Neural progenitor cell (in vitro differentiated cells): ENCODE results near the gene PLA2G6. TPM values are rescaled to one million over a fixed set of nuclear protein-coding genes. Genes with fewer than 3 reads are reported as not detected.

ENCODE experiments used
- DNase-seq: peaks from one replicate; pipeline ENCODE4 v3.0.0-alpha.2; 2016; ENCODE audit warnings: low spot score
- H2AFZ ChIP-seq: fragments of 200-600 bp; sonication (generic); replicated peaks from 2 replicates; pipeline ENCODE4 v1.6.1; 2016; ENCODE audit warnings: antibody characterized with exemption
- H3F3A ChIP-seq: fragments of 200-600 bp; sonication (generic); 2 replicates; pipeline ENCODE4 v1.6.1; 2016; ENCODE audit warnings: antibody characterized with exemption, low read depth
- H3K27ac ChIP-seq: fragments of 200-600 bp; sonication (generic); 2 replicates; pipeline ENCODE4 v1.5.1; 2016; ENCODE audit warnings: mild to moderate bottlenecking
- H3K27me3 ChIP-seq: fragments of 200-600 bp; sonication (generic); 2 replicates; pipeline ENCODE4 v1.6.1; 2016; ENCODE audit warnings: mild to moderate bottlenecking, moderate library complexity
- H3K36me3 ChIP-seq: fragments of 200-600 bp; sonication (generic); 2 replicates; pipeline ENCODE4 v1.5.1; 2016
- H3K4me1 ChIP-seq: fragments of 200-600 bp; sonication (generic); 2 replicates; pipeline ENCODE4 v1.6.1; 2016; ENCODE audit warnings: mixed run types
- H3K4me2 ChIP-seq: fragments of 200-600 bp; sonication (generic); 2 replicates; pipeline ENCODE4 v1.6.1; 2016
- H3K4me3 ChIP-seq: fragments of 200-600 bp; sonication (generic); 2 replicates; pipeline ENCODE4 v1.5.1; 2016
- H3K79me2 ChIP-seq: fragments of 200-600 bp; sonication (generic); 2 replicates; pipeline ENCODE4 v1.6.1; 2016; ENCODE audit warnings: low read depth
- H3K9ac ChIP-seq: fragments of 200-600 bp; sonication (generic); 2 replicates; pipeline ENCODE4 v1.6.1; 2016
- H3K9me3 ChIP-seq: fragments of 200-600 bp; sonication (generic); 2 replicates; pipeline ENCODE4 v1.5.1; 2016; ENCODE audit warnings: low read depth
- H4K20me1 ChIP-seq: fragments of 200-600 bp; sonication (generic); 2 replicates; pipeline ENCODE4 v1.6.1; 2016; ENCODE audit warnings: low read depth
- H3K27ac Mint-ChIP-seq: 3 replicates; pipeline ENCODE4 v1.8.0; 2021; ENCODE audit warnings: mixed read lengths
- H3K27me3 Mint-ChIP-seq: 2 replicates; pipeline ENCODE4 v1.8.0; 2022; ENCODE audit warnings: low read depth, mild to moderate bottlenecking, inconsistent platforms, moderate library complexity, mixed read lengths; ENCODE audit not compliant: insufficient read depth
- H3K36me3 Mint-ChIP-seq: 3 replicates; pipeline ENCODE4 v1.8.0; 2021; ENCODE audit warnings: mixed read lengths
- H3K4me1 Mint-ChIP-seq: 3 replicates; pipeline ENCODE4 v1.8.0; 2021; ENCODE audit warnings: mixed read lengths
- H3K4me3 Mint-ChIP-seq: 3 replicates; pipeline ENCODE4 v1.8.0; 2021; ENCODE audit warnings: mild to moderate bottlenecking, moderate library complexity, mixed read lengths
- H3K9me3 Mint-ChIP-seq: 3 replicates; pipeline ENCODE4 v1.8.0; 2020; ENCODE audit warnings: mixed read lengths
- CTCF ChIP-seq: fragments of 200-600 bp; sonication (generic); IDR thresholded peaks from 2 replicates; pipeline ENCODE4 v1.5.1; 2017; ENCODE audit warnings: antibody characterized with exemption, mild to moderate bottlenecking
- EZH2 ChIP-seq: fragments of 200-600 bp; sonication (generic); IDR thresholded peaks from 2 replicates; pipeline ENCODE4 v1.6.1; 2017; ENCODE audit warnings: antibody characterized with exemption, mild to moderate bottlenecking, moderate library complexity
- EZH2phosphoT487 ChIP-seq: fragments of 200-600 bp; sonication (generic); IDR thresholded peaks from 2 replicates; pipeline ENCODE4 v1.6.1; 2017; ENCODE audit warnings: antibody characterized with exemption
- small RNA-seq: library from RNA; depleted of rRNA; stranded (forward); fragments of <200 nt; gene quantifications from one replicate; pipeline ENCODE3, GENCODE V24; 2015
- total RNA-seq: library from RNA; depleted of rRNA; stranded (reverse); fragments of >200 nt; gene quantifications from 2 replicates; pipeline ENCODE4 v1.2.3, GENCODE V29; 2015; ENCODE audit warnings: low replicate concordance

PLA2G6 gene
- total RNA-seq, 1 donor from 2014 or later = 20.1 TPM

- Histone ChIP-seq H3K79me2 (peaks cover 7% of the 10 kb centered on the region), H3K27me3 (no peaks in the 10 kb centered on the region), H3K4me3 (no peak overlapping the region), H3K9ac (no peak overlapping the region), H3K27ac (no peak overlapping the region), H3K9me3 (no peaks in the 10 kb centered on the region), H3K4me1 (peaks cover 4% of the 10 kb centered on the region), H3K36me3 (no peaks in the 10 kb centered on the region), H4K20me1 (no peaks in the 10 kb centered on the region), H2AFZ (no peak overlapping the region), H3F3A (no peaks in the 10 kb centered on the region), H3K4me2 (no peak overlapping the region)
- Mint-ChIP-seq H3K4me3 (no peak overlapping the region), H3K36me3 (peaks cover 15% of the 10 kb centered on the region), H3K27me3 (no peaks in the 10 kb centered on the region), H3K4me1 (peaks cover 11% of the 10 kb centered on the region), H3K27ac (no peak overlapping the region), H3K9me3 (no peaks in the 10 kb centered on the region)
- DNase-seq = no peak
- no peak for TF ChIP-seq CTCF
- no peak for TF ChIP-seq EZH2phosphoT487
- no peak for TF ChIP-seq EZH2
These were observed 118.8 kb downstream of the PLA2G6 start for GRCh38 chr22:38062791-38063190.

Small RNA genes lying within 50 kb of the gene (small RNA-seq; reads per million reads assigned to genes)
- gene RN7SL704P = 0.07 reads per million

Other genes with a start within 250 kb of the PLA2G6 start
- 0.26 and 0.46 TPM in 2 replicates for gene C22orf23, start 228.2 kb downstream of the PLA2G6 start, total RNA-seq
- 75.5 and 76.1 TPM in 2 replicates for gene POLR2F, start 228.1 kb downstream of the PLA2G6 start, total RNA-seq
- gene SOX10, start 197.3 kb downstream of the PLA2G6 start, total RNA-seq = 0.99 and 4.5 TPM in 2 replicates
- 10.7 and 31.8 TPM in 2 replicates for gene PICK1, start 124.4 kb downstream of the PLA2G6 start, total RNA-seq
- 1.0 and 3.1 TPM in 2 replicates for gene SLC16A8, start 97.6 kb downstream of the PLA2G6 start, total RNA-seq
- gene BAIAP2L2, start 71.1 kb downstream of the PLA2G6 start, total RNA-seq = 0.86 and 2.6 TPM in 2 replicates
- gene MAFF, start 20.2 kb upstream of the PLA2G6 start, total RNA-seq = 0.90 and 4.2 TPM in 2 replicates
- 26.5 and 43.3 TPM in 2 replicates for gene TMEM184B, start 91.2 kb upstream of the PLA2G6 start, total RNA-seq
- gene CSNK1E, start 135.6 kb upstream of the PLA2G6 start, total RNA-seq = 106 and 205 TPM in 2 replicates